Coronary artery (tissue), 2 donors: ENCODE measurements around the gene DAPP1.

Source experiments
- DNase-seq: peaks from one replicate; pipeline ENCODE4 v3.0.0-alpha.2; 2017; ENCODE audit warnings: low spot score
- H3K27ac ChIP-seq, 2 donors: fragments of 200-600 bp; sonication (generic); one replicate each; pipeline ENCODE4 v1.5.1; 2016 to 2019
- H3K4me3 ChIP-seq: fragments of 200-600 bp; sonication (generic); 2 replicates; pipeline ENCODE4 v1.5.1; 2016; ENCODE audit warnings: mild to moderate bottlenecking, moderate library complexity
- CTCF ChIP-seq: fragments of 200-600 bp; sonication (generic); IDR thresholded peaks from one replicate; pipeline ENCODE4 v1.5.1; 2019; ENCODE audit warnings: antibody characterized with exemption

DAPP1 gene

GRCh38 chr4:99844048-99844447, 27.4 kb downstream of the DAPP1 start:
- H3K27ac ChIP-seq: no peak overlapping the region
- DNase-seq: no peak
- H3K4me3 ChIP-seq: no peak overlapping the region
- TF ChIP-seq CTCF: no peak

- peak overlapping the region in 1 of 2 donors; percentile 1 for H3K27ac ChIP-seq
- no peak for DNase-seq
- H3K4me3 ChIP-seq: no peak overlapping the region
- TF ChIP-seq CTCF: no peak
Observed at GRCh38 chr4:99845179-99845578, 28.6 kb downstream of the DAPP1 start.

- Histone ChIP-seq H3K27ac (no peak overlapping the region), H3K4me3 (no peak overlapping the region)
- no peak for TF ChIP-seq CTCF
- no peak for DNase-seq
Observed at GRCh38 chr4:99845708-99846469, 29.3 kb downstream of the DAPP1 start.

- no peak for TF ChIP-seq CTCF
- no peak for DNase-seq
- Histone ChIP-seq H3K4me3 (no peak overlapping the region), H3K27ac (no peak overlapping the region)
Observed at GRCh38 chr4:99846891-99847290, 30.3 kb downstream of the DAPP1 start.

- Histone ChIP-seq H3K4me3 (no peak overlapping the region), H3K27ac (no peak overlapping the region)
- DNase-seq: no peak
- no peak for TF ChIP-seq CTCF
Observed at GRCh38 chr4:99847362-99847976, 30.8 kb downstream of the DAPP1 start.

- H3K4me3 ChIP-seq: no peak overlapping the region
- no peak for DNase-seq
- TF ChIP-seq CTCF: no peak
- no peak overlapping the region for H3K27ac ChIP-seq
Observed at GRCh38 chr4:99848591-99849001, 32.0 kb downstream of the DAPP1 start.

GRCh38 chr4:99852199-99852749, 35.6 kb downstream of the DAPP1 start:
- Histone ChIP-seq H3K27ac (no peak overlapping the region), H3K4me3 (no peak overlapping the region)
- TF ChIP-seq CTCF: no peak
- DNase-seq: no peak
